NCI-H1417 treated with DMSO at 0.1 percent for 48 hours (cell line): ENCODE data around the gene SOCS3.
A peak's percentile ranks its signal among the peaks of the same experiment; 100 is the strongest.

ENCODE experiments used
- DNase-seq: peaks from one replicate; lab custom pipeline; 2025; lab: John Stamatoyannopoulos, UW

Gene SOCS3

GRCh38 chr17:78367193-78367592, 7.3 kb upstream of the SOCS3 start:
- no peak for DNase-seq

- DNase-seq, result no peak
Measured at GRCh38 chr17:78366109-78366848, 6.4 kb upstream of the SOCS3 start.

- no peak for DNase-seq
Measured at GRCh38 chr17:78365561-78366108, 5.8 kb upstream of the SOCS3 start.

- DNase-seq, result no peak
Measured at GRCh38 chr17:78364436-78365281, 4.8 kb upstream of the SOCS3 start.

- DNase-seq, result no peak
Measured at GRCh38 chr17:78362671-78363070, 2.8 kb upstream of the SOCS3 start.

- DNase-seq, result no peak
Measured at GRCh38 chr17:78362232-78362631, 2.4 kb upstream of the SOCS3 start.

- no peak for DNase-seq
Measured at GRCh38 chr17:78361225-78361701, 1.4 kb upstream of the SOCS3 start.

- peak; percentile 61 for DNase-seq
Measured at GRCh38 chr17:78360371-78361224, 721 bp upstream of the SOCS3 start.

- DNase-seq, result no peak
Measured at GRCh38 chr17:78359321-78359996, 418 bp downstream of the SOCS3 start.

GRCh38 chr17:78358538-78359320, 1.1 kb downstream of the SOCS3 start:
- DNase-seq, result no peak

- no peak for DNase-seq
Measured at GRCh38 chr17:78357672-78358537, 2.0 kb downstream of the SOCS3 start.

GRCh38 chr17:78357177-78357586, 2.7 kb downstream of the SOCS3 start:
- no peak for DNase-seq

- no peak for DNase-seq
Measured at GRCh38 chr17:78356101-78356713, 3.7 kb downstream of the SOCS3 start.

GRCh38 chr17:78355701-78356100, 4.2 kb downstream of the SOCS3 start:
- DNase-seq, result no peak

GRCh38 chr17:78355045-78355641, 4.7 kb downstream of the SOCS3 start:
- no peak for DNase-seq

- DNase-seq, result no peak
Measured at GRCh38 chr17:78353834-78354233, 6.0 kb downstream of the SOCS3 start.

- DNase-seq, result no peak
Measured at GRCh38 chr17:78351449-78352006, 8.3 kb downstream of the SOCS3 start.

- DNase-seq, result no peak
Measured at GRCh38 chr17:78349891-78350642, 9.8 kb downstream of the SOCS3 start.
